ENCODE data around the gene RNU2-63P. TPM values are rescaled to one million over a fixed set of nuclear protein-coding genes. Genes with fewer than 3 reads are reported as not detected.

The RNU2-63P gene
- total and polyA plus RNA-seq, 2 experiments from 2014 or later = 1.4 TPM; not detected in 1

- H3K36me3 ChIP-seq (replicated peaks; ENCODE audit: insufficient read depth, low read depth) = no peaks in the 10 kb centered on the region
- peaks cover 5% of the 10 kb centered on the region for H3K4me1 ChIP-seq (ENCODE audit: insufficient read depth)
- H2AFZ ChIP-seq = no peak overlapping the region
- no peak for TF ChIP-seq EZH2phosphoT487 (IDR thresholded peaks at IDR 0.05; ENCODE audit: low read depth, severe bottlenecking, unreplicated experiment)
- TF ChIP-seq EZH2 (IDR thresholded peaks at IDR 0.05; ENCODE audit: borderline replicate concordance) = no peak
- TF ChIP-seq CTCF (IDR thresholded peaks at IDR 0.05; ENCODE audit: poor library complexity) = no peak
- H3K27me3 ChIP-seq = no peaks in the 10 kb centered on the region
- H3K27ac ChIP-seq = no peak overlapping the region
- no peaks in the 10 kb centered on the region for H3K9me2 ChIP-seq (replicated peaks; ENCODE audit: insufficient read depth)
- H3K9me3 ChIP-seq (ENCODE audit: low read depth) = no peaks in the 10 kb centered on the region
- over 99% methylated on average over 5 of the region's 5 CpGs for whole genome bisulfite sequencing (ENCODE audit: low lambda C conversion rate, missing lambda C conversion rate)
- H3K79me2 ChIP-seq = peaks cover 46% of the 10 kb centered on the region
- no peaks in the 10 kb centered on the region for H4K20me1 ChIP-seq (ENCODE audit: insufficient read depth, poor library complexity, severe bottlenecking)
- H3K4me3 ChIP-seq = no peak overlapping the region
- no peak for DNase-seq (ENCODE audit: low spot score)
- H3K4me2 ChIP-seq = no peak overlapping the region
Observed at GRCh38 chr2:88042476-88042875, 26.1 kb upstream of the RNU2-63P start.

- H3K4me2 ChIP-seq = no peak overlapping the region
- no peaks in the 10 kb centered on the region for H3K9me2 ChIP-seq (replicated peaks; ENCODE audit: insufficient read depth)
- no peak for TF ChIP-seq EZH2 (IDR thresholded peaks at IDR 0.05; ENCODE audit: borderline replicate concordance)
- no peak for TF ChIP-seq CTCF (IDR thresholded peaks at IDR 0.05; ENCODE audit: poor library complexity)
- no peak for TF ChIP-seq EZH2phosphoT487 (IDR thresholded peaks at IDR 0.05; ENCODE audit: low read depth, severe bottlenecking, unreplicated experiment)
- no peaks in the 10 kb centered on the region for H3K9me3 ChIP-seq (ENCODE audit: low read depth)
- peaks cover 33% of the 10 kb centered on the region for H3K79me2 ChIP-seq
- DNase-seq (ENCODE audit: low spot score) = peak; percentile 33
- H3K4me1 ChIP-seq (ENCODE audit: insufficient read depth) = peaks cover 5% of the 10 kb centered on the region
- H3K27me3 ChIP-seq = no peaks in the 10 kb centered on the region
- H3K36me3 ChIP-seq (replicated peaks; ENCODE audit: insufficient read depth, low read depth) = no peaks in the 10 kb centered on the region
- H2AFZ ChIP-seq = no peak overlapping the region
- no peak overlapping the region for H3K4me3 ChIP-seq
- H3K27ac ChIP-seq = peak overlapping the region; percentile 82
- WGBS (ENCODE audit: low lambda C conversion rate, missing lambda C conversion rate) = 96% methylated on average over 4 of the region's 4 CpGs
- H4K20me1 ChIP-seq (ENCODE audit: insufficient read depth, poor library complexity, severe bottlenecking) = no peaks in the 10 kb centered on the region
Observed at GRCh38 chr2:88038263-88039105, 22.1 kb upstream of the RNU2-63P start.

- Histone ChIP-seq H2AFZ (no peak overlapping the region), H3K9me3 (ENCODE audit: low read depth) (no peaks in the 10 kb centered on the region), H3K36me3 (replicated peaks; ENCODE audit: insufficient read depth, low read depth) (no peaks in the 10 kb centered on the region), H3K4me3 (no peak overlapping the region), H3K9me2 (replicated peaks; ENCODE audit: insufficient read depth) (no peaks in the 10 kb centered on the region), H3K27me3 (no peaks in the 10 kb centered on the region), H4K20me1 (ENCODE audit: insufficient read depth, poor library complexity, severe bottlenecking) (no peaks in the 10 kb centered on the region), H3K4me2 (no peak overlapping the region), H3K4me1 (ENCODE audit: insufficient read depth) (peaks cover 5% of the 10 kb centered on the region), H3K79me2 (peaks cover 20% of the 10 kb centered on the region), H3K27ac (no peak overlapping the region)
- TF ChIP-seq EZH2phosphoT487 (IDR thresholded peaks at IDR 0.05; ENCODE audit: low read depth, severe bottlenecking, unreplicated experiment) (no peak), CTCF (IDR thresholded peaks at IDR 0.05; ENCODE audit: poor library complexity) (no peak), EZH2 (IDR thresholded peaks at IDR 0.05; ENCODE audit: borderline replicate concordance) (no peak)
- no peak for DNase-seq (ENCODE audit: low spot score)
Observed at GRCh38 chr2:88036606-88037005, 20.3 kb upstream of the RNU2-63P start.
